ENCODE results near the gene CFAP68. TPM values are rescaled to one million over a fixed set of nuclear protein-coding genes. Genes with fewer than 3 reads are reported as not detected.

CFAP68 gene
- total and polyA plus RNA-seq, 2 experiments from 2014 or later = 9.9 to 52.8 TPM

- no peaks in the 10 kb centered on the region for H3K9me2 ChIP-seq (ENCODE audit: insufficient read depth)
- Mint-ChIP-seq H3K4me3 (no peak overlapping the region), H3K36me3 (ENCODE audit: low read depth) (no peaks in the 10 kb centered on the region), H3K4me1 (peaks cover 35% of the 10 kb centered on the region), H3K27ac (peak overlapping the region; percentile 57), H3K9me3 (peaks cover 3% of the 10 kb centered on the region; the same call in 1 of the 3 replicates), H3K27me3 (ENCODE audit: insufficient read depth, low read depth, poor library complexity) (peaks cover 3% of the 10 kb centered on the region)
- TF ChIP-seq ZNF462 (CRISPR knock-in tag; IDR thresholded peaks at IDR 0.05) = no peak
- TF ChIP-seq STAT1 (IDR thresholded peaks at IDR 0.05; ENCODE audit: unreplicated experiment) = no peak
- TF ChIP-seq EZH2phosphoT487 (IDR thresholded peaks at IDR 0.05; ENCODE audit: unreplicated experiment) = no peak
- TF ChIP-seq CREB1 (CRISPR knock-in tag; IDR thresholded peaks at IDR 0.05; ENCODE audit: low read depth) = no peak
- no peak for TF ChIP-seq JUNB (IDR thresholded peaks at IDR 0.05; ENCODE audit: unreplicated experiment)
- TF ChIP-seq REST (IDR thresholded peaks at IDR 0.05; ENCODE audit: unreplicated experiment) = no peak
- TF ChIP-seq EZH2 (IDR thresholded peaks at IDR 0.05; ENCODE audit: low read depth, unreplicated experiment) = no peak
- TF ChIP-seq ZNF331 (CRISPR knock-in tag; IDR thresholded peaks at IDR 0.05; ENCODE audit: low read depth) = no peak
- TF ChIP-seq ZNF114 (CRISPR knock-in tag; IDR thresholded peaks at IDR 0.05) = no peak
- no peak for TF ChIP-seq ETS1 (IDR thresholded peaks at IDR 0.05)
- TF ChIP-seq NANOG (IDR thresholded peaks at IDR 0.05; ENCODE audit: borderline replicate concordance) = no peak
- TF ChIP-seq POLR2AphosphoS5 (IDR thresholded peaks at IDR 0.05; ENCODE audit: low read depth) = no peak
- no peak for TF ChIP-seq CTCF (conservative IDR thresholded peaks at IDR 0.05; ENCODE audit: low read depth in 2 of 2)
- ATAC-seq = no peak
- H4K20me1 ChIP-seq (replicated peaks; ENCODE audit: insufficient read depth) = no peaks in the 10 kb centered on the region
- no peaks in the 10 kb centered on the region for H3K27me3 ChIP-seq (ENCODE audit: insufficient read depth)
- no peak overlapping the region for H3K4me3 ChIP-seq
- H3K4me1 ChIP-seq (ENCODE audit: insufficient read depth) = peaks cover 21% of the 10 kb centered on the region
- H2AFZ ChIP-seq = peak overlapping the region; percentile 67; the same call in 1 of the 2 replicates
- H3K79me2 ChIP-seq (replicated peaks; ENCODE audit: insufficient read depth) = no peaks in the 10 kb centered on the region
- no peak for DNase-seq (ENCODE audit: low spot score)
- no peaks in the 10 kb centered on the region for H3K36me3 ChIP-seq (ENCODE audit: insufficient read depth)
- no peaks in the 10 kb centered on the region; the same call in 1 of the 2 replicates for H3F3A ChIP-seq (replicated peaks; ENCODE audit: low read depth)
- H3K27ac ChIP-seq (ENCODE audit: low read depth) = 0 out of 2 replicates have a peak overlapping the region, but pooled peaks have one; percentile 35
- H3K4me2 ChIP-seq = no peak overlapping the region
Observed at GRCh38 chr11:111923351-111923788, 44.0 kb downstream of the CFAP68 start.

All from GM23338 (cell line).